Measurements from ENCODE around the gene MYO1D.

- no peak for TF ChIP-seq CTCF (IDR thresholded peaks at IDR 0.05; ENCODE audit: insufficient read depth, low read depth, low read length)
- TF ChIP-seq EZH2 (IDR thresholded peaks at IDR 0.05; ENCODE audit: insufficient read depth, low read length) = no peak
Observed at GRCh38 chr17:32567511-32567910, 309.4 kb downstream of the MYO1D start.
